Colon (tissue), 2 donors: ENCODE measurements around the gene KRT86.
"Not testable (repeated sequence)": the region's sequence is repeated elsewhere in the genome, so short reads cannot be mapped to it uniquely, and the experiment has no call there.

ENCODE experiments used
- FAIRE-seq: peaks from 2 replicates; lab custom pipeline; 2012; peaks lifted over from hg19 to GRCh38; lab: Jason Lieb, UNC
- donor health status: control.
- donor health status: control.

The KRT86 gene

GRCh38 chr12:52270541-52271070, 3.8 kb upstream of the KRT86 start:
- no peak for FAIRE-seq

GRCh38 chr12:52271158-52271557, 3.3 kb upstream of the KRT86 start:
- FAIRE-seq, result no peak

- FAIRE-seq, result no peak
Measured at GRCh38 chr12:52275686-52276085, 1.2 kb downstream of the KRT86 start.

- FAIRE-seq, result no peak
Measured at GRCh38 chr12:52277486-52278245, 3.2 kb downstream of the KRT86 start.

GRCh38 chr12:52278575-52279421, 4.4 kb downstream of the KRT86 start:
- no peak for FAIRE-seq

- FAIRE-seq, result no peak
Measured at GRCh38 chr12:52279422-52280318, 5.2 kb downstream of the KRT86 start.

GRCh38 chr12:52280319-52280795, 5.9 kb downstream of the KRT86 start:
- FAIRE-seq, result no peak

GRCh38 chr12:52280796-52281560, 6.5 kb downstream of the KRT86 start:
- no peak for FAIRE-seq

GRCh38 chr12:52284562-52285171, 10.2 kb downstream of the KRT86 start:
- no peak for FAIRE-seq

GRCh38 chr12:52285172-52285745, 10.8 kb downstream of the KRT86 start:
- no peak for FAIRE-seq

GRCh38 chr12:52285851-52286530, 11.5 kb downstream of the KRT86 start:
- FAIRE-seq, result no peak

- not testable (repeated sequence) for FAIRE-seq
Measured at GRCh38 chr12:52286857-52287785, 12.7 kb downstream of the KRT86 start.

GRCh38 chr12:52287816-52288805, 13.7 kb downstream of the KRT86 start:
- not testable (repeated sequence) for FAIRE-seq

- not testable (repeated sequence) for FAIRE-seq
Measured at GRCh38 chr12:52290483-52291134, 16.2 kb downstream of the KRT86 start.

GRCh38 chr12:52291267-52291935, 17.0 kb downstream of the KRT86 start, which contains the start of gene KRT81:
TSS of gene KRT81 (minus strand) at chr12:52291534. CDS start at chr12:52291465, 69 bp downstream.
- no peak for FAIRE-seq

- no peak for FAIRE-seq
Measured at GRCh38 chr12:52293926-52294325, 19.5 kb downstream of the KRT86 start.
